Caco-2 (cell line): ENCODE results near the gene ATM. TPM values are rescaled to one million over a fixed set of nuclear protein-coding genes. Genes with fewer than 3 reads are reported as not detected.

Experiments used
- BruUV-seq: library from RNA; stranded (reverse); fragments of 400-500 nt; replicated peaks from 2 replicates; lab custom pipeline; 2021; lab: Mats Ljungman, UMichigan
- CTCF ChIA-PET: fragments of 300-600 bp; sonication (Branson Sonifier 250); formaldehyde crosslinking; loops from one replicate; lab custom pipeline; 2022; ENCODE audit warnings: antibody characterized with exemption; lab: Charles Lee
- POLR2A ChIA-PET: fragments of 300-600 bp; sonication (Branson Sonifier 250); formaldehyde crosslinking; loops from one replicate; lab custom pipeline; 2022; ENCODE audit warnings: antibody characterized with exemption; lab: Charles Lee
- DNase-seq, 2 experiments: peaks; one replicate each; pipeline versions ENCODE4 v3.0.0 to v3.0.0-alpha.2; 2020 to 2022
- H3K27me3 ChIP-seq: replicated peaks from 2 replicates; pipeline ENCODE4 v1.6.0; 2011; ENCODE audit warnings: low read length; ENCODE audit not compliant: control insufficient read depth, insufficient read depth
- H3K36me3 ChIP-seq: 2 replicates; pipeline ENCODE4 v1.5.1; 2011; ENCODE audit warnings: low read length; ENCODE audit not compliant: control insufficient read depth, insufficient read depth
- H3K4me1 ChIP-seq: fragments of 250-450 bp; sonication (Bioruptor Pico); 2 replicates; pipeline ENCODE4 v1.5.1; 2020; ENCODE audit warnings: mild to moderate bottlenecking
- H3K4me3 ChIP-seq: 2 replicates; pipeline ENCODE4 v1.5.1; 2011; ENCODE audit warnings: low read depth, mild to moderate bottlenecking, control low read depth, low read length
- H3K9me3 ChIP-seq: fragments of 250-450 bp; sonication (Bioruptor Pico); 2 replicates; pipeline ENCODE4 v1.5.1; 2020; ENCODE audit warnings: mild to moderate bottlenecking, moderate library complexity
- H3K27ac Mint-ChIP-seq: one replicate; pipeline ENCODE4 v1.8.0; 2022; ENCODE audit warnings: mixed read lengths; ENCODE audit not compliant: unreplicated experiment
- H3K27me3 Mint-ChIP-seq: one replicate; pipeline ENCODE4 v1.8.0; 2022; ENCODE audit warnings: mixed read lengths; ENCODE audit not compliant: insufficient read depth, unreplicated experiment
- H3K36me3 Mint-ChIP-seq: one replicate; pipeline ENCODE4 v1.8.0; 2022; ENCODE audit warnings: mild to moderate bottlenecking, mixed read lengths; ENCODE audit not compliant: insufficient read depth, unreplicated experiment
- H3K4me1 Mint-ChIP-seq: one replicate; pipeline ENCODE4 v1.8.0; 2022; ENCODE audit warnings: low read depth, mixed read lengths; ENCODE audit not compliant: unreplicated experiment
- H3K4me3 Mint-ChIP-seq: one replicate; pipeline ENCODE4 v1.8.0; 2022; ENCODE audit warnings: mild to moderate bottlenecking, moderate library complexity, mixed read lengths; ENCODE audit not compliant: unreplicated experiment
- H3K9me3 Mint-ChIP-seq: one replicate; pipeline ENCODE4 v1.8.0; 2022; ENCODE audit warnings: mixed read lengths; ENCODE audit not compliant: unreplicated experiment
- intact Hi-C: fragments of 100-400 bp; cut with micrococcal nuclease; formaldehyde crosslinking; loops from one replicate; pipeline ENCODE4 v1.10.0; 2022; ENCODE audit not compliant: unreplicated experiment
- total RNA-seq: library from RNA; stranded (reverse); gene quantifications from 2 replicates; pipeline ENCODE4 v1.2.3, GENCODE V29; 2022
- TF ChIP-seq, protein P1 (sequence below), 2 experiments: fragments of 200-600 bp in 1 of 2; IDR thresholded peaks; 1 replicate in 1 of 2; 2 replicates in 1 of 2; pipeline versions ENCODE4 v1.5.1 to v1.8.0; 2011 to 2022; ENCODE audit warnings: antibody characterized with exemption in 1 of 2, control low read depth in 1 of 2, inconsistent platforms in 1 of 2, low read depth in 1 of 2, low read length in 1 of 2, mild to moderate bottlenecking in 1 of 2, moderate library complexity in 1 of 2; ENCODE audit not compliant: insufficient read depth in 1 of 2, severe bottlenecking in 1 of 2, unreplicated experiment in 1 of 2

The ATM gene
- total RNA-seq, 1 experiment from 2014 or later: 77.1 TPM

DNA sequence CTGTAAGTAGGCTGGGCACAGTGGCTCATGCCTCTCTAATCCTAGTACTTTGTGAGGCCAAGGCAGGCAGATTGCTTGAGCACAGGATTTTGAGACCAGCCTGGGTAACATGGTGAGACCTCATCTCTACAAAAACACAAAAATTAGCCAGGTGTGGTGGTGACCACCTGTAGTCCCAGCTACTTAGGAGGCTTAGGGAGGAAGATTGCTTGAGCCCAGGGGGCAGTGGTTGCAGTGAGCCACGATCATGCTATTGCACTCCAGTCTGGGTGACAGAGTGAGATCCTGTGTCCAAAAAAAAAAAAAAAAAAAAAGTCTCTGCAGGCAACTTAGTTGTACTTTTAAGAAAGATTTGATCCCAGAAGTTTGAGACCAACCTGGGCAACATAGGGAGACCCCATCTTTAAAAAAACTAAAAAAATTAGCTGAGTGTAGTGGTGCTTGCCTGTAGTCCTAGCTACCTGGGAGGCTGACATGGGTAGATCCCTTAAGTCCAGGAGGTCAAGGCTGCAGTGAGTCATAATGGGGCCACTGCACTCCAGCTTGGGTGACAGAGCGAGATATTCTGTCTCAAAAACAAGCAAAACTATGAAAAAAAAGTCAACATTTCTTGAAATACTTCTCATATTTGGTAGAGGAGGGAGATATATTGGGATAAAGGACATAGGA, 10.5 kb downstream of the ATM start:
- H3K4me3 Mint-ChIP-seq: no peak overlapping the region
- Histone ChIP-seq H3K36me3 (peaks cover 4% of the 10 kb centered on the region), H3K4me1 (no peaks in the 10 kb centered on the region), H3K4me3 (no peak overlapping the region), H3K9me3 (no peaks in the 10 kb centered on the region; the same call in 1 of the 2 replicates), H3K27me3 (no peaks in the 10 kb centered on the region)
- intact Hi-C loops: no loop called here
- no peaks in the 10 kb centered on the region for H3K9me3 Mint-ChIP-seq
- no peaks in the 10 kb centered on the region for H3K4me1 Mint-ChIP-seq
- BruUV-seq: no TSS peak
- no peaks in the 10 kb centered on the region for H3K27me3 Mint-ChIP-seq
- DNase-seq: no peak
- TF ChIP-seq, protein P1, sequence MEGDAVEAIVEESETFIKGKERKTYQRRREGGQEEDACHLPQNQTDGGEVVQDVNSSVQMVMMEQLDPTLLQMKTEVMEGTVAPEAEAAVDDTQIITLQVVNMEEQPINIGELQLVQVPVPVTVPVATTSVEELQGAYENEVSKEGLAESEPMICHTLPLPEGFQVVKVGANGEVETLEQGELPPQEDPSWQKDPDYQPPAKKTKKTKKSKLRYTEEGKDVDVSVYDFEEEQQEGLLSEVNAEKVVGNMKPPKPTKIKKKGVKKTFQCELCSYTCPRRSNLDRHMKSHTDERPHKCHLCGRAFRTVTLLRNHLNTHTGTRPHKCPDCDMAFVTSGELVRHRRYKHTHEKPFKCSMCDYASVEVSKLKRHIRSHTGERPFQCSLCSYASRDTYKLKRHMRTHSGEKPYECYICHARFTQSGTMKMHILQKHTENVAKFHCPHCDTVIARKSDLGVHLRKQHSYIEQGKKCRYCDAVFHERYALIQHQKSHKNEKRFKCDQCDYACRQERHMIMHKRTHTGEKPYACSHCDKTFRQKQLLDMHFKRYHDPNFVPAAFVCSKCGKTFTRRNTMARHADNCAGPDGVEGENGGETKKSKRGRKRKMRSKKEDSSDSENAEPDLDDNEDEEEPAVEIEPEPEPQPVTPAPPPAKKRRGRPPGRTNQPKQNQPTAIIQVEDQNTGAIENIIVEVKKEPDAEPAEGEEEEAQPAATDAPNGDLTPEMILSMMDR (IDR thresholded peaks at IDR 0.05; ENCODE audit: insufficient read depth in 1 of 2, low read depth in 1 of 2, low read length in 1 of 2, severe bottlenecking in 1 of 2, unreplicated experiment in 1 of 2): no peak
- ChIA-PET POLR2A (no interaction called here), CTCF (interaction anchor here (1.1 kb wide), 1 partner anchor 10 kb away, joined by 3 read pairs; no protein-coding TSS in a partner anchor)
- H3K36me3 Mint-ChIP-seq: peaks cover 70% of the 10 kb centered on the region
- H3K27ac Mint-ChIP-seq: no peak overlapping the region

DNA sequence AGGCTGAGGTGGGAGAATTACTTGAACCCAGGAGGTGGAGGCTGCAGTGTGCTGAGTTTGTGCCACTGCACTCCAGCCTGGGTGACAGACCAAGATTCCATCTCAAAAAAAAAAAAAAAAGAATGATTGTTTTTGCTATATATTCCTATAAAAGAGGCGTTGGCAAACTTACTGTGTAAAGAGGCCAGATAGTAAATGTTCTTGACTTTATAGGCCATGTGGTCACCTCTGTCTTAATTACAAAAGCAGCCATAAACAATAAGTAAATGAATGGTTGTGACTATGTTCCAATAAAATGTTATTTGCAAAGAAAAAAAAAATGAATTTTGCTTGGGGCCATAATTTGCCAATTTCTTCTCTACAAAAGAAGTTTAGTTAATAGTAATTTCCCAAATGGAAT, 12.3 kb downstream of the ATM start:
- Mint-ChIP-seq H3K4me3 (no peak overlapping the region), H3K9me3 (no peaks in the 10 kb centered on the region), H3K36me3 (peaks cover 60% of the 10 kb centered on the region), H3K27ac (no peak overlapping the region), H3K4me1 (no peaks in the 10 kb centered on the region), H3K27me3 (no peaks in the 10 kb centered on the region)
- Histone ChIP-seq H3K9me3 (no peaks in the 10 kb centered on the region; the same call in 1 of the 2 replicates), H3K4me3 (no peak overlapping the region), H3K36me3 (no peaks in the 10 kb centered on the region; the same call in none of the 2 replicates), H3K4me1 (no peaks in the 10 kb centered on the region), H3K27me3 (no peaks in the 10 kb centered on the region)
- CTCF ChIA-PET: no interaction called here
- intact Hi-C loops: no loop called here
- no peak for DNase-seq
- TF ChIP-seq, protein P1 (IDR thresholded peaks at IDR 0.05; ENCODE audit: insufficient read depth in 1 of 2, low read depth in 1 of 2, low read length in 1 of 2, severe bottlenecking in 1 of 2, unreplicated experiment in 1 of 2): no peak
- POLR2A ChIA-PET: no interaction called here
- BruUV-seq: no TSS peak

DNA sequence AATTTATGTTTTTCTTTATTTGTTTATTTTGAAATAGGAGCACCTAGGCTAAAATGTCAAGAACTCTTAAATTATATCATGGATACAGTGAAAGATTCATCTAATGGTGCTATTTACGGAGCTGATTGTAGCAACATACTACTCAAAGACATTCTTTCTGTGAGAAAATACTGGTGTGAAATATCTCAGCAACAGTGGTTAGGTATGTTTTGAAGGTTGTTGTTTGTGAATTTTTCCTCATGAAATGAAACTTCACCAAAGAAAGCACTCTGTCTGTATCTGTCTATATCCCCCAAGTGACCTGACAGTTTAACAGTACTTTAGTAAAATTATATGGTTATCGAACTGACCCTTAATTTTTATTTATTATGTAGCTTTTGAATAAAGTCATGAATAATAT, 12.8 kb downstream of the ATM start:
- H3K36me3 Mint-ChIP-seq: peaks cover 56% of the 10 kb centered on the region
- no peaks in the 10 kb centered on the region; the same call in none of the 2 replicates for H3K36me3 ChIP-seq

More for the DNA sequence above, 12.8 kb downstream of the ATM start:
- H3K27ac Mint-ChIP-seq: no peak overlapping the region
- CTCF ChIA-PET: no interaction called here
- H3K4me1 ChIP-seq: no peaks in the 10 kb centered on the region
- TF ChIP-seq, protein P1 (IDR thresholded peaks at IDR 0.05; ENCODE audit: insufficient read depth in 1 of 2, low read depth in 1 of 2, low read length in 1 of 2, severe bottlenecking in 1 of 2, unreplicated experiment in 1 of 2): no peak
- no peaks in the 10 kb centered on the region; the same call in 1 of the 2 replicates for H3K9me3 ChIP-seq
- POLR2A ChIA-PET: no interaction called here
- no peaks in the 10 kb centered on the region for H3K27me3 Mint-ChIP-seq
- no peaks in the 10 kb centered on the region for H3K27me3 ChIP-seq
- intact Hi-C loops: no loop called here
- H3K4me1 Mint-ChIP-seq: no peaks in the 10 kb centered on the region
- DNase-seq: no peak
- no peaks in the 10 kb centered on the region for H3K9me3 Mint-ChIP-seq
- no TSS peak for BruUV-seq
- no peak overlapping the region for H3K4me3 Mint-ChIP-seq
- H3K4me3 ChIP-seq: no peak overlapping the region
